ENCODE measurements around the gene PPP2R2C.
A peak's percentile ranks its signal among the peaks of the same experiment; 100 is the strongest.

The PPP2R2C gene

DNA sequence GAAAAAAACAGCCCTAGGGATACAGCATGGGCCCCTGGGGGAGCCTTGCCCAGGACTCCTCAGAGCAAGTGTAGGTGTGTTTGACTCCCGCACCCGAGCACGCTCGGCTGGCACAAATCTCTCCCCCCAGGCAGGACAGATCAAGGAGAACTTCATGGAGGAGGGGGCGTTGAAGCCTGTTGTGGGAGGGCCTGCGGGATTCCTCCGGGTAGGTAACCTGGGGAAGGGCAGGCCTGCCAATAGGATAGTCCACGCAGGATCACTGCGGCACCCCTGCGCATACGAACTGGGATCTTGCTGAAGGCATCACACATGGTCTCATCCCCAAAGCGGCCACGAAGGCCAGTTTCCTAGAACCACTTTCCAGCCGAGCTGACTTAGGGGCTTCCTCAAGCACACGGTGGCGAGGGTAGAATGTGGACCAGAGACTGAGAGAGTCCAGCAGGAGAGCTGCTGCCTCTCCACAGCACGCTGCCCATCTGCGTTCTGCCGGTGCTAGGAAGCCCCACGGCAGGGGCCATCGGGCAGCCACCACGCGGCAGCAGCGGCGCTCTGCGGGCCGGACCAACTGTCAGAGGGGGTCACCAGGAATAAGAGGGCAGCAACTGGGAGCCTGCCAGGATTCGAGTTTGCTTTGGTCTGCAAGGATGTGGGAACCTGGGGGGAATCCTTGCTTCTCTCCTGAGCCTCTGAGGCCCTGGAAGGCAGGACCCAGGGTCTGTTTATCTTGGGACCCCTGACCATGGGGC lies 145.9 kb downstream of the PPP2R2C start:
- Histone ChIP-seq H3K27me3 (ENCODE audit: insufficient read depth, insufficient read length) (peaks cover 4% of the 10 kb centered on the region), H3K4me3 (ENCODE audit: insufficient read length, low read depth) (no peak overlapping the region), H3K9ac (ENCODE audit: insufficient read length, low read depth) (no peak overlapping the region), H3K4me1 (ENCODE audit: insufficient read depth, insufficient read length) (peaks cover 16% of the 10 kb centered on the region), H3K36me3 (ENCODE audit: insufficient read depth, insufficient read length, low read length) (no peaks in the 10 kb centered on the region), H3K9me3 (ENCODE audit: insufficient read depth, low read length) (no peaks in the 10 kb centered on the region; the same call in 1 of the 2 replicates)
- DNase-seq (ENCODE audit: low read depth, low spot score): no peak
- no peak for TF ChIP-seq SUZ12 (IDR thresholded peaks at IDR 0.05; ENCODE audit: extremely low read depth, insufficient read depth, insufficient read length)
- no peak for TF ChIP-seq YY1 (IDR thresholded peaks at IDR 0.05; ENCODE audit: insufficient read depth, insufficient read length)
- TF ChIP-seq ZNF274 (IDR thresholded peaks at IDR 0.05; ENCODE audit: low read depth, low read length): no peak

DNA sequence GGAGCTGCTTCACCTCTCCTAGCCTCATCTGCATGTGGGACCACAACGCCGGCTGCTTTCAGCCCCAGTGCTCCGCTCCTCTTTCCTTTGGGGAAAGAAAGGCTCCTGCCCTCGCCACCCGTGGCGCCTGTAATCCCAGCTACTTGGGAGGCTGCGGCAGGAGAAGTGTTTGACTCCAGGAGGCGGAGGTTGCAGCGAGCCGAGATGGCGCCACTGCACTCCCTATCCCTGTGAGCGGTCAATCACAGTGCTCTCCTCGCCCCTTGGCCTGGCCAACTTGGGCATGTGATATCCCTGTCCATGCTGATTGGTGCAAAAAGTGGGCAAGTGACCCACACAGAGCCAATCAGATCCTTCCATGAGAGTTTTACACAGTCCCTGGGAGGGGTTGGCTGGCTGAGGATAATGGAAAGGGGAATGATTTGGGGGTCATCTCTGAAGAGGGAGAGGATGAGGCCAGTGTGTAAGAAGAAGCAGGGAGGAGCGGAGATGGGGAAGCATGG lies 146.6 kb downstream of the PPP2R2C start:
- Histone ChIP-seq H3K27me3 (ENCODE audit: insufficient read depth, insufficient read length) (peaks cover 4% of the 10 kb centered on the region), H3K9me3 (ENCODE audit: insufficient read depth, low read length) (no peaks in the 10 kb centered on the region; the same call in 1 of the 2 replicates), H3K4me3 (ENCODE audit: insufficient read length, low read depth) (no peak overlapping the region), H3K9ac (ENCODE audit: insufficient read length, low read depth) (no peak overlapping the region), H3K36me3 (ENCODE audit: insufficient read depth, insufficient read length, low read length) (no peaks in the 10 kb centered on the region), H3K4me1 (ENCODE audit: insufficient read depth, insufficient read length) (peaks cover 16% of the 10 kb centered on the region)
- no peak for TF ChIP-seq ZNF274 (IDR thresholded peaks at IDR 0.05; ENCODE audit: low read depth, low read length)
- DNase-seq (ENCODE audit: low read depth, low spot score): no peak

DNA sequence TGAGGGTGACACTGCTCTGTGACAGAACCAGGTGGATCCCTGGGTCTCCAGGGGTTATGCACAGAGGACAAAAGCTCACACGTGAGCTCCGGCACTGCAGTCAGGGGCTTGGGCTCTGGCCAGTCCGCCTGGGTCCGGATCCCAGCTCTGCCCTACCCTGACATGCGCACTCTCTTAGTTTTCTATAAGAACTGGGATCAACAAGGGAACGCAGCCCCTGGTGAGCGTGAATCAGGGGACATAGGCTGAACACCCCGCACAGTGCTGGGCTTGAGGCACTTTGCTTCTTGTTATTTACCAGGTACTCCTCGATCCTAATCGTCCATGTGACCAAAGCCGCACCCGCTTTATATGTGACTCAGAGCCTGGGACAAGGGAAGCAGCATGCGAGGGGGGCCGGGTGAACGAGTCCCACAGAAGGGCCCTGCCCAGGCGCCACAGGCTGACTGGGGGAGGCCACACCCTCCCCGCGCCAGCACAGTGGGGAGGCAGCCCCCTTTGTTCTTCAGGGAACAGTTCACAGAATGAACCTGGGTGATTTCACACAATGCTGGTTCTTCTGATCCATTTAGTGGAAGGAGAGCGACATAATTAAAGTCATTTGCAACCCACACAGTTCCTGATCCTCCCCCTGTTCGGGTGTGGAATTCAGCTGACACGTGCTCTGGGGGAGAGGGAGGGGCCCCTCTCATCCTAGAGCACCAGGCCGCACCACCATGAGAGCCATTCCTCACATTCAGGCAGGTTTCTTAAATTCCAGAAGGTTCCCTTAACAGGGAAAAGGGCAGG lies 147.2 kb downstream of the PPP2R2C start:
- DNase-seq (ENCODE audit: low read depth, low spot score): no peak
- Histone ChIP-seq H3K4me1 (ENCODE audit: insufficient read depth, insufficient read length) (peaks cover 16% of the 10 kb centered on the region), H3K4me3 (ENCODE audit: insufficient read length, low read depth) (no peak overlapping the region), H3K36me3 (ENCODE audit: insufficient read depth, insufficient read length, low read length) (no peaks in the 10 kb centered on the region), H3K27me3 (ENCODE audit: insufficient read depth, insufficient read length) (peaks cover 4% of the 10 kb centered on the region), H3K9ac (ENCODE audit: insufficient read length, low read depth) (peak overlapping the region; percentile 4), H3K9me3 (ENCODE audit: insufficient read depth, low read length) (peaks cover 3% of the 10 kb centered on the region; the same call in 1 of the 2 replicates)
- TF ChIP-seq YY1 (IDR thresholded peaks at IDR 0.05; ENCODE audit: insufficient read depth, insufficient read length): no peak
- TF ChIP-seq SUZ12 (IDR thresholded peaks at IDR 0.05; ENCODE audit: extremely low read depth, insufficient read depth, insufficient read length): no peak
- no peak for TF ChIP-seq ZNF274 (IDR thresholded peaks at IDR 0.05; ENCODE audit: low read depth, low read length)

DNA sequence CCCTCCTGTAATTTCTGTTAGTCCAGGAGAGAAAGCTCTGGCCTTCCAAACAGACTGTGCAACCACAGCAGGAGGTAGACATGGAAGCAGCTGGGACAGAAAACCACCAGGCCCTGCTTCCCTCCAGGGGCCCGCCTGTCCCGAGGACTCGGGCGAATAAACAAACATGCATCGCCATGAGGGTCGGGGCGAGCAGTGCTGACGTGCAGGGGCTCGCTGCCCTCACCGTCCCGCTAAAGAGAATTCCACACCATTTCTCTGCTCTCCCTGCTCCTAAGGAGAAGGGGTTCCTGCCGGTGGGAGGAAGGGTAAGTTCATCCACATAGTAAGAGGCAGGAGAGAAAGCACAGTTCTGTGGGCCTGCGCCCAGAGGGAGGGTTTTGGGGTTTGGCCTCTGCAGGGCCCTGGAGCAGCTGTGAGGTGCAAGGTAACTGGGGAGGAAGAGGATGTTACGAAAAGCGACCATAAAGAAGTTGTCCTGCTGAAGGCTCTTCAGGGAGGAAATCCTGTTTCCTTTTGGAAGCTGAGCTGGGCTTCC lies 147.9 kb downstream of the PPP2R2C start:
- Histone ChIP-seq H3K9me3 (ENCODE audit: insufficient read depth, low read length) (peaks cover 8% of the 10 kb centered on the region; the same call in 1 of the 2 replicates), H3K4me1 (ENCODE audit: insufficient read depth, insufficient read length) (peaks cover 16% of the 10 kb centered on the region), H3K4me3 (ENCODE audit: insufficient read length, low read depth) (no peak overlapping the region), H3K36me3 (ENCODE audit: insufficient read depth, insufficient read length, low read length) (no peaks in the 10 kb centered on the region), H3K9ac (ENCODE audit: insufficient read length, low read depth) (peak overlapping the region; percentile 4), H3K27me3 (ENCODE audit: insufficient read depth, insufficient read length) (peaks cover 4% of the 10 kb centered on the region)
- DNase-seq (ENCODE audit: low read depth, low spot score): no peak
- no peak for TF ChIP-seq SUZ12 (IDR thresholded peaks at IDR 0.05; ENCODE audit: extremely low read depth, insufficient read depth, insufficient read length)
- no peak for TF ChIP-seq YY1 (IDR thresholded peaks at IDR 0.05; ENCODE audit: insufficient read depth, insufficient read length)
- no peak for TF ChIP-seq ZNF274 (IDR thresholded peaks at IDR 0.05; ENCODE audit: low read depth, low read length)

DNA sequence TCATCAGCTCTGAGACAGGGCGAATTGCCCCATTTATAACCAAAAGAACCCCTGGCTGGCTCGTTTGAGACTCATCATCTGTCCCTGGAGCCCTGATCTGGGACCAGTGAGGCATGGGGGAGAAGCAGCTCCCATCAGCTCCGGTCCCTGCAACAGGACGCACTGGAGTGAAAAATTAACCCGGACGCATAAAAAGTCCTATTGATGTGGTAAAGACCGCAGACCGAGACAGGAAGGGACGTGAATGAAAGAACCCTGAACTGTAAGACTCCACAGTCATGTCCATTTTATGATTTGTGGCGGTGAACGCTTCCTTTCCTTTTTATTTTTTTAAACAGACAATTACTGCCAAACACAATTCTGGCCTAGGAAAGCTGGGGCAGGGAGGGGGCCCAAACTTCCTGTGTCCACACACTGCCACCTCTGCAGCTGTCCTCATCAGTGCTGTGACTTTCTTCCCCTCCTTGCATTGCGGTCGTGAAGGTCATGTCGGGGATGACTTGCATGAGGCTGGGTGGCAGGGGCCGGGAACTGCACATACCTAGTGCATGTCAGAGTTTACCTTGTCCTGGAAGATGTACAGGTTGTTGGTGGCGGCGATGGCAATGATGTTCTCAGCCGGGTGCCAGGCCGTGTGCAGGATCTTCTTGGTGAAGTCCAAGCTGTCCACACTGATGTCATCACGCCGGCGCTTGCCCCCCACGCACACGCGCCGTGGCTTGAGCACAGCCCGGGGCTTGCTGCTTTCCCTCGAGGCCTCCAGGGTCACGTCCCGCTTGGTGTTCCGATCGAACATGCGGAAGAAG lies 149.4 kb downstream of the PPP2R2C start:
- no peak for TF ChIP-seq YY1 (IDR thresholded peaks at IDR 0.05; ENCODE audit: insufficient read depth, insufficient read length)
- no peak for TF ChIP-seq SUZ12 (IDR thresholded peaks at IDR 0.05; ENCODE audit: extremely low read depth, insufficient read depth, insufficient read length)
- TF ChIP-seq ZNF274 (IDR thresholded peaks at IDR 0.05; ENCODE audit: low read depth, low read length): no peak
- peaks cover under 1% of the 10 kb centered on the region for H3K27me3 ChIP-seq (ENCODE audit: insufficient read depth, insufficient read length)
- H3K4me1 ChIP-seq (ENCODE audit: insufficient read depth, insufficient read length): peaks cover 16% of the 10 kb centered on the region
- no peaks in the 10 kb centered on the region for H3K36me3 ChIP-seq (ENCODE audit: insufficient read depth, insufficient read length, low read length)
- H3K4me3 ChIP-seq (ENCODE audit: insufficient read length, low read depth): no peak overlapping the region
- H3K9ac ChIP-seq (ENCODE audit: insufficient read length, low read depth): no peak overlapping the region
- H3K9me3 ChIP-seq (ENCODE audit: insufficient read depth, low read length): peaks cover 8% of the 10 kb centered on the region; the same call in 1 of the 2 replicates
- no peak for DNase-seq (ENCODE audit: low read depth, low spot score)

DNA sequence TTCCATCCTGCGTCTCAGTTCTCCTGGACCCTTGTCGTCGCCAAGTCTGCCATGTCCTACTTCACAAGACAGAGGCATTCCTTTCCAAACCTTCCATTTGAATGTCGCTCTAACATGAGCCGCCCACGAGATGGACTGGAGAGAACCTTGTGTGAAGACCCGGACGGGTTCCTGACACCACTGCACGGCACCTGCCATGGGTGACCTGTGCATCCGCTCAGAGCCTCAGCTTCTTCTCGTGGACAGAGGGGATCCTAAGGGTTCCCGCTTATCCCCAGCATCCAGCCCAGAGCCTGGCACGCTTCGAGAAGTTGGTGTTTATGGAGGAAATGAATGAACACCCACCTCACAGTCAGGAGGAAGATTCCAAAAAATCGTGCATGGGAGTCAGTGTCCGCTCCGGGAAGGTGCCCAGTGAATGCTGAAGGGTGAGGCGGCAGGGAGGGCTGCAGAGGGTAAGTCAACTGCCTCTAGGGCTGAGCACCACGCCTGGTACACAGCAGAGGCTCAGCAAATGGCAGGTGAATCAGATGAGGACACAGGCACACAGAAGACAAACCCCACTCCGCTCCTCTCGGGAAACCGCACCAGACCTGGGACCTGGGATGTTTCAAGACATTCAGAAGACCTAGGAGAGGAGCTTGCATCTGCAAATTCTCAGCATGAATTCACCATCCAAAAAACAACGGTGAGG lies 150.2 kb downstream of the PPP2R2C start:
- H3K9ac ChIP-seq (ENCODE audit: insufficient read length, low read depth): no peak overlapping the region
- no peak for DNase-seq (ENCODE audit: low read depth, low spot score)
- no peaks in the 10 kb centered on the region for H3K27me3 ChIP-seq (ENCODE audit: insufficient read depth, insufficient read length)
- H3K36me3 ChIP-seq (ENCODE audit: insufficient read depth, insufficient read length, low read length): no peaks in the 10 kb centered on the region
- peaks cover 8% of the 10 kb centered on the region; the same call in 1 of the 2 replicates for H3K9me3 ChIP-seq (ENCODE audit: insufficient read depth, low read length)
- H3K4me1 ChIP-seq (ENCODE audit: insufficient read depth, insufficient read length): peaks cover 16% of the 10 kb centered on the region
- TF ChIP-seq SUZ12 (IDR thresholded peaks at IDR 0.05; ENCODE audit: extremely low read depth, insufficient read depth, insufficient read length) (no peak), YY1 (IDR thresholded peaks at IDR 0.05; ENCODE audit: insufficient read depth, insufficient read length) (no peak), ZNF274 (IDR thresholded peaks at IDR 0.05; ENCODE audit: low read depth, low read length) (no peak)
- no peak overlapping the region for H3K4me3 ChIP-seq (ENCODE audit: insufficient read length, low read depth)

Measured in NT2/D1 (cell line).